HUDEP-2 (cell line): ENCODE measurements around the gene ARPC2.
"Not testable (repeated sequence)": the region's sequence is repeated elsewhere in the genome, so short reads cannot be mapped to it uniquely, and the experiment has no call there.

ENCODE experiments used
- DNase-seq, 76 experiments: peaks; one replicate each; lab custom pipeline; 2025; ENCODE audit not compliant: unreplicated experiment in 76 of 76; lab: John Stamatoyannopoulos, UW

ARPC2 gene

DNA sequence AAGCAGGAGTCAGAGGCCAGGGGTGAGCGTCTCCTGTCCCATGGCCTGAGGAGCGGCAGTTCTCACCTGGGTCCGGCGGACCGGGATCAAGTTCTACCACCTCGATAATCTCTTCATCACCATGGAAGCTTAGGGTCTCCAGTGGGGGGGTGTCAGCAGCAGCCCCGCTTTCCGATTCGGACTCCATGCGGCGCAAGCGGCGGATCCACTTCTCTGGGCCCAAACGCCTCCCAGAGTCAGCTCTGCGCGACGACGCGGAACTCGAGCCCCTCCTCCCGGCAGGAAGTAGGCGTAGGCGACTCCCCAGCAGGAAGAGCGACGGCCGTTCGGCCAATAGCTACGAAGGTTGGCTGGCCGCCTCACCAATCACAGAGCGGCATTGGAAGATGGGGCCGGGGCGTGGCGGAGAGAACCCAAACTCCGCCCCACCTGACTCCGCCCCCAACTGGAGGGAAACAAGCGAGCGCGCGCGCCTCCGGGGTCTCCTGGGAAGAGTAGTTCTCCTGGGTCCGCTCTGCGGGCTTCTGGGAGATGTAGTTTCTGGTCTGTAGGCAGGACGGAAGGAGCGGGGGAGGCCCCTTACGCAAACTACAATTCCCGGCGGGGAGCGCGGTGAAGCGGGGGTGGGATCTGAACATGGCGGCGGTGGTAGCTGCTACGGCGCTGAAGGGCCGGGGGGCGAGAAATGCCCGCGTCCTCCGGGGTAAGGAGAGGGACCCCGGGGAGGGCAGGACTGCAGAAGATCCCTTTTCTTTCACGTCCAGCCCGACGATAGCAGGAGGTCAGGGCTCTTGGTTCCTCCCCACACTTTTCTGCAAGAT, 53.1 kb downstream of the ARPC2 start, which contains the start of the genes AAMP and PNKD:
Gene AAMP, minus strand, starts transcription at position 238 of the 821 bp plus-strand sequence. Its CDS starts 51 bp downstream, at position 187.
Gene PNKD, plus strand, starts transcription at position 620 of the 821 bp plus-strand sequence. Its CDS starts 17 bp downstream, at position 637.
- peak in 75 of 76 experiments; percentile 90 to 100 (median 99) for DNase-seq

DNA sequence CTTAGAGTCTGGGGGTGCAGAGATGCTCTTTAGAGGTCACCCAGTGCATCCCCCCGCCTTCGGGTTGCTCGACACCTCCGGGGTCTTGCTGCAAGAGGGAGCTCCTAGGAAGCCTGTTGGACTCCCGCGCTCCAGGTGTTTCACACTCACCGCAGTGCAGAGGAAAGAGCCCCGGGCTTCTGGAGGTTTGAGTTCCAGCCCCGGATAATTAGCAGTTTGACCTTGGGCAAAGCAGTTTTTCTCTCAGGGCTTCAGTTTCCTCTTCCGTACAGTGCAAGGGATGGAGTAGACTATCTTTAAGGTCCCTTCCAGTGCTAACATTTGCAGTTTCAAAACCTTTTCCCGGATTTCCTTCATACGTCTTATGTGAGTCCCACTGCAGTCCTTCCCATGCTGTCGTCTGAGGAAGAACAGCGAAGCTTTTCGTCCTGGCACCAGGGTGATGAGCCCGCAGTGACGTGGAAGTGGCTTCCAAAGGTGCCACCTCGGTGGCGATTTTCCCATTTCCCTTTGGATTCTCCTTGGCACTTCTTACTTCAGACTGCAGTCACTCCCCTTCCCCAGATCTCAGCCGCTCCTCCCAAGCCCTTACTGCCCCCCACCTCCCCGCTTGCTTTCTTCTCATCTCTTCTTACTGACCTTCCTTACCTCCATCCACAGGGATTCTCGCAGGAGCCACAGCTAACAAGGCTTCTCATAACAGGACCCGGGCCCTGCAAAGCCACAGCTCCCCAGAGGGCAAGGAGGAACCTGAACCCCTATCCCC, 53.9 kb downstream of the ARPC2 start:
- peak in 2 of 76 experiments; percentile 29 to 33 for DNase-seq

DNA sequence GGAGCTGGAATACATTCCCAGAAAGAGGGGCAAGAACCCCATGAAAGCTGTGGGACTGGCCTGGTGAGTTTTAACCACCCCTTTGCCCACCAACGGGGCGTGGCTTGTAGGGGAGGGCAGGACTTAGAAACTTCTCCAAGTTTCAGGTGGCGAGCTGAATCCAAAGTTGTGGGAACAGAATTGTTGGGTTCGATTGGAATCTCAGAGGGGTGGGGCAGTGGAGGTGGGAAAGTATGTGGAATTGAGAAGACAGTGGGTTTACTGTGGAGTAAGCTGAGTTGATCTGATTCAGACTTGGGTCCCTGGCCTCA, 54.5 kb downstream of the ARPC2 start:
- DNase-seq = peak in 2 of 76 experiments; percentile 5 to 33

DNA sequence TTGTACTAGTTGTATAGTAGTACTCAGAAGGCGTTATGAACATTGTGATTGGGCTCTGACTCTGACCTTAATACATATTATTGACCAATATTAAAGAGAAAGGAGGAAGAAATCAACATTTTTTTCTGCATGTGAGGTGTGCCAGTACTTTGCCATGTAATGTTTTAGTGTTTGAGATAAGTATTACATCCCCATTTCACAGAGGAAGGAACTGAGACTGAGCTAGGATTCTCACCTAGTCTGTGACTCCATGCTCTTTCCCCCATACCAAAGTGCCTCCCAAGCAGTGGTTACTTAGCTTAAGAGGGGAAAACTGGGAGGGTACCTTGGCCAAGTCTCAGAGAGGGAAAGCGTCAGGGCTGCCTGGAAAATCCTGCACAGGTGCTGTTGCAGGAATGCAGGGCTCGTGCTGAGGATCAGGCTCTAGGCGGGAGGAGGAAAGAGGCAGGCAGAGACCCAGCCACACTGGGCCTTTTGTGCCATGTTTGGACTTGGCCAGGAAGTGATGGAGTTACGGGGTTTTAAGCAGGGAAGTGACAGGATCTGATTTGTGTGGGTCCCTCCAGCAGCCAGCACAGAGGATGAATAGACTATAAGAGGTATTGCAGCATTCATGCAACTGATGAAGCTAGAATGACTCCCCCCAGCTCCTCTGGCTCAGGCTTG, 55.0 kb downstream of the ARPC2 start:
- DNase-seq = no peak

DNA sequence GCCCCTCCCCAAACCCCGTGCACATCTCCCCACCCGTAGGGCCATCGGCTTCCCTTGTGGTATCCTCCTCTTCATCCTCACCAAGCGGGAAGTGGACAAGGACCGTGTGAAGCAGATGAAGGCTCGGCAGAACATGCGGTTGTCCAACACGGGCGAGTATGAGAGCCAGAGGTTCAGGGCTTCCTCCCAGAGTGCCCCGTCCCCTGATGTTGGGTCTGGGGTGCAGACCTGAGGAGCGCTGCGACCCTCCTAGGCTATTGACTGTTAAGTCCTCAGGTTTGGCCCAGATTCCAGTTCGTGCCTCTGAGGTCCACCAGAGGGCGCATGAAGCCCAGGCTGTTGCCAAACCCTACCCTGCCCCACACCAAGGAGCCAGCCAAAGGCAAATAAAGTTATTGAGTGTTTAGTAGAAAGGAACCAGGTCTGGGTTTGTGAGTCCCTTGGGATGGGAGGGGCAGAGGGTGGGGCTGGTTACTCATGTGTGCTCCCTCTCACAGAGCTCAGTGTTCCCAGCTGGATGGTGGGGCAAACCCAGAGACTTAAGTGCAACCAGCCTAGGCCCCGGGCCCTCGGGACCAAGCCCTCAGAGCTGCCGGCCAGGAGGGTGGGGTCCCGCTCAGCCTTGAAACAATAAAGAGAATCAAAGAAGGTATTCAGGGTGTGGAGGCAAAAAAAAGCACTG, 55.7 kb downstream of the ARPC2 start:
- DNase-seq = peak in 74 of 76 experiments; percentile 26 to 93 (median 78)

DNA sequence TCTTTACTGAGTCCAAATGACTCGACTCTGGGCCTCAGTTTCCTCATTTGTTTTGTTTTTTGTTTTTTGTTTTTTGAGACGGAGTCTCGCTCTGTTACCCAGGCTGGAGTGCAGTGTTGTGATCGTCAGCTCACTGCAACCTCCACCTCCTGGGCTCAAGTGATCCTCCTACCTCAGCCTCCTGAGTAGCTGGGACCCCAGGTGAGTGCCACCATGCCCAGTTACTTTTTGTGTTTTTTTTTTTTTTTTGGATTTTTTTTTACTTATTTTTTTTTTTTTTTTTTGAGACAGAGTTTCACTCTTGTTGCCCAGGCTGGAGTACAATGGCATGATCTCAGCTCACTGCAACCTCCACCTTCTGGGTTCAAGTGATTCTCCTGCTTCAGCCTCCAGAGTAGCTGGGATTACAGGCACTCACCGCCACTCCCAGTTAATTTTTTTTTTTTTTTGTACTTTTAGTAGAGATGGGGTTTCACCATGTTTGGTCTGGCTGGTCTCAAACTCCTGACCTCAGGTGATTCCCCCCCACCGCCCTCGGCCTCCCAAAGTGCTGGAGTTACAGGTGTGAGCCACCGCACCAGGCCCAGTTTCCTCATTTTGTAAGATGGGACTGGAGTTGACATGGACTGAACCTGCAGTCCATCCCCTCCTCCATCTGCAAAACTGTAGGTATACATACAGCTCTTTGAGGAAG, 56.4 kb downstream of the ARPC2 start:
- not testable (repeated sequence) for DNase-seq

DNA sequence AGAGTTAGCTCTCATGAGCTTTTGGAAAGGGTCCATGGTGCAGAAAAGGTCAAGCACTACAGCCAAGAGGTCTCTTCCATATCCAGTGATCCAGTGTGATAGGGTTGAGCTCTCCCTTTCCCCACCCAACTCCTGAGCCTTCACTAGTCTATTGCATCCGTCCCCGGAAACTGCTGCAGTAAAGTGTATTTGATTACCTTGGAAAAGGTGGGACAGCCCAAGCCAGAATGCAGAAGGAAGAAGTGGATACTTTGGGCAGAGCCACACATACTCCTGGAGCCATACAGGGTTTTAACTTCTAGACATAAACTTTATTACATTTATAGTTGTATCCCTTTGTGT, 56.9 kb downstream of the ARPC2 start:
- DNase-seq = no peak

DNA sequence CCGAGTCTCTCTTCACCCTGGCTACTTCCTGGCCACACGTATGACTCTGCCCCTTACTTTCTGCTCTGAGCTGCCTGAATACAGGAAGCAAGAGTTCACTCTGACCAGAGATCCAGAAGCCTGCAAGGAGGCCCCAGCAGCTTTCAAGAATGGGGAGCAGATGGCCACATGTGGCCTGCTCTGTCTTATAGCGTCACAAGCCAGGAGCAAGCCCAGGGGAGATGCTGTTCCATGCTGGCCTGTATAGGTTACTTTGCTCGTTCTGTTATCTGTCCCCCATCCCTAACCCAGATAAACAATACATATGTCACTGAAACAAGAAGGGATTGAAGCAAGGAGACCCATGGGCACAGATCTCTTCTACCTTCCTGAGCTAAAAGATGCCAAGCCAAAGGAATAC, 57.6 kb downstream of the ARPC2 start:
- no peak for DNase-seq

DNA sequence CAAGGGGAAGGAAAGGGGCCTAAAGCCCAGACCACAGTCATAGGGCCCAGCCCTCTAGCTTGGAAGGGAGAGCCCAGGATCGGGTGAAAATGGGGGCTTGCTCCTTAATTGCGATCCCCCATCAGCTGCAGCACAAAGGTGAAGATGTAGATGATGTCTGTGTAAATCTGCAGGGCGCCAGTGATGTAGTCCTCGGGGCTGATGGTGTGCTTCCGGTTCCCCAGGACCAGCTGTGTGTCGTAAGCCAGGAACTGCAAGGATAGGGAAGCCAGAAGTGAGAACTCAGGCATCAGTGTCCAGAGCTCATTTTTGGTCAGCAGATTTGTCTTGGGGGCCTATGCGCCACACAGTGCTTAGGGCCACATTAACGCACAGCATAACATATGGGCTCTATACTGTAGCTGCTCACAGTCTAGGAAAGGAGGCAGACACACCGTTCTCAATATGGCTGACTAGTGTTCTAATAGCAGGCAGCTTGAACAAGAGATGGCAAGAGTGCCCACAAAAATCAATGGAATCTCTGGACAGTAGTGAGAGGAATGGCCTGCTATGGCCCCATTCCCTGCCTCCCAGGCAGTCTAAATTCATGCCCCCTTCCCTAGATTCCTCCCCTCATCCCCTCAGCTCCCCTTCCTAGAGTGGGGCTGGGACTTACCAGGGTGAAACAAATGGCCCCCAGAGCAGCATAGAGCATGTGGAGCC, 58.5 kb downstream of the ARPC2 start:
- DNase-seq = no peak

DNA sequence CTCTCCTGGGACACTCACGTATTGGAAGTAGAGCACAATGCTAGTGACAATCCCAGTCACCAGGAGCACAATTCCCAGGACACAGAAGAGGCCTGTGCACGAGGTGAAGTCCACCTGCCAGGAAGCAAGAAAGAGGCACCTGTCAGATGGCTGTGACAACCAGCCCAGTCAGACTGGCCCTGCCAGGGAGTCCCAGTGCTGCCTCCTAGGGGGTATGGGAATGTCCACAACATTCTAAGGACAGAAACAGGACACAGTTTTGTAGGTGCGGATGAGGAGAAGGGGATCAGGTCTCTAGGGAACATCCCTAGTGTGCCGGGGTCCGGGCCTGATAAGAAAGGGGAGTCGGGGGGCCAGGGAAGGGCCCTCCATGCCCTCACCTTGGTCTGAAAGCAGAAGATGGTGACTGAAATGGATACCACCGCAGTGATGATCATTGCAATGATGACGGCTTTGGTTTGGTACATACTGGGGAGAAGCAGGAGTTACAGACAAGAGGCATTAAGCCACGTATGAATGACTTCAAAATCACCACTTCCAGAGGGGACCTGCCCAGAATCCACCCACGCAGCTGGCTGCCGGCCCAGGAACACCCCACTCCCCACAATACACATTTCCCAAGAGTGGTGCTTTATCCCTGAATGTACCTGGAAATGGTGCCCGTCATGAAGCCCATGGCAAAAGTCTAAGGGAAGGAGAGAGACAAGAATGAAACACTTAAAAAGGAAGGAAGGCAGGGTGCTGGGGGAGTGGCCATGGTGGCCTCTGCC, 60.2 kb downstream of the ARPC2 start:
- no peak for DNase-seq

DNA sequence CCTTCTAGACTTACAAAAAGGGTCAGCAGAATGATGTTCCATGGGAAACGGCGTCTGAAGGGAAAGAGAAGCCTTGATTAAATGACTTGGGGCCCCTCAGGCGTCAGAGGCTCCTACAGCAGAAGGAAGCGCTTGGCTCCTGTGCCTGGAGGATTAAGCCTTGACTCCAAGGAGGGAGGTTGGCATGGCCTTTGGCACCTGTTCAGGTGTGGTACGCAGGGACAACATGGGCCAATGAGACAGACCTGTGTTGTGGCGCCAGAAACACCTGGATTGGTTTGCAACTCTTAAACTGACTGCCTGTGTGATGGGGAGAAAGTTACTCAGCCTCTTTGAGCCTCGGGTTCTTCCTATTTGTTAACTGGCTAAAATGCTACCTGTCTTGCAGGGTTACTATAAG, 60.9 kb downstream of the ARPC2 start:
- no peak for DNase-seq

DNA sequence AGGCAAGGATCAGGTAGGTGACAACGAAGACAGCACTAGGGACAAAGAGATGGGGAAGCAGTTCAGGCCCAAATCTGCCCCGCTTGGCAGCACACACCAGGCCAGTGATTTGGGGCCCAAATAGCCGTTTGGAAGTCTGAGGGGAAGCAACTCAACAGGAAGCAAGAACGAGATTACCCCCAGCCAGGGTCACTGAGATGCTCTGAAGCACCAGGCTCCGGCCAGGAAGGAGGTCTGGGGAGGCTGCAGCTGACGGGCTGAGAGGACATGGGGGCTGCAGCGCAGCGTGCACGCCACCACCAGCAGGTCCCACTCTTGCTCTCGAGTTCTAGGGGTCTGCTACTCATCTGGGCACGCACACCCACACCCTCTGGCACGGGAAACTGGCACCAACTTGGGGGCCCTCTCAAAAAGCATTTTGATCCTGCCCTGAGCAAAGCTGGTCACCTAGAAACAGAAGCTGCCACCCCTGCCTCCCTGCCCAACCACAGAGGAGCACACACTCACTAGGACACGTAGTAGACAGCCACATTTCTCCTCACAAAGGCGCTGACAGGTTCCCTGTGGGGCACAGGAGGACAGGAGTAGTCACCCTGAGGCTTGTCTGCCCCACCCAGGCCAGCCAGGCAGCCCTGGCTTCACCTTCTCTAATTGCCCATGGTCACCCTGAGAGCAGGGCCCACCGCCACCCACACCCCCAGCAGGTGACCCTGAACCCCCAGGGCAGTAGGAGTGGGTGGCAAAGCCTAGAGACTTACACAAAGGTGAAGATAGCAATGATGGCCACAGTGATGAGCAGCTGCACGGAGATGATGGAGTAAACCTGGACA, 61.8 kb downstream of the ARPC2 start:
- DNase-seq = no peak

DNA sequence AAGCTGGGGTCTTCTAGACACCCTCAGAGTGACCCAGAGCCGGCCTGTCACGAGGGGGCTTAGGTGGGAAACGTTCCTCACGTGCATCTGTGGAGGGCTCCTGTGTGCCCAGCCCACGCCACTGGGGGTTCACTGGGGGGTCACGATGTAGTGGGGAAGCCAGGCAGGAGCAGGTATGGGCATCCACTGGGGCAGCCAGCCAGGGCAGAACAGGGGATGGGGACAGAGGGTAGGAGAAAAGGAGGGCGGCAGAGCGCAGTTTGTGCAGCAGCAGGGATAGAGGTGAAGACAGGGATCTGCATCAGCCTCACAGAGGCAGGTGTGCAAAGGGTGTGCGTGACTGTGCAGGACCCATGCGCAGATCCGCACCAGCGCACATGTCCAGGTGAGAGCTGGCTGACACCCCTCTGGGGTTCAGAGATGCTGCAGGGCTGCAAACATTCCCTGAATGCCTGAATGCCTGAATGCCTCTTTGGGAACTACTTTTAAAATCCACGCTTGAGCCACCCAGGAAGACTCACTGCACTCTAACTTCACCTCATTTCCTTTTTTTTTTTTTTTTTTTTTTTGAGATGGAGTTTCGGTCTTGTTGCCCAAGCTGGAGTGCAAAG, 63.4 kb downstream of the ARPC2 start:
- no peak for DNase-seq

DNA sequence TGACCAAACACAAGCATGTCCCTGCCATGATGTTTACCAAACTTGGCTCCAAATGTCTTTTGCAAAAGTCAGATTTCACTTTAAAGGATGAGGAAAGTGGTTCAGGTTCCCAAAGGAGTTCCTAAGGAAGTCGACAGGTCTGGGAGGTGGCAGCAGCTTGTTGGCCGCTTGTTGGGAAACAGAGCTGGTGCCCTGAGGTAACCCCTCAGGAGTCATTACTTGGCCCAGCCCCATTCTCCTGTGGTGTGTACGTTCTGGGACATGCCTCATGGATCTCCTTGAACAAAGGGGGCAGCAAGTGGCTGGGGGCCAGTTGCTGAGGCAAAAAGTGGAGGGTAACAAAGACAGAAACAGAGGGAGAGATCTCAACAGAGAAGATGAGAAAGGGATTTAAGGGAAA, 64.5 kb downstream of the ARPC2 start:
- no peak for DNase-seq

DNA sequence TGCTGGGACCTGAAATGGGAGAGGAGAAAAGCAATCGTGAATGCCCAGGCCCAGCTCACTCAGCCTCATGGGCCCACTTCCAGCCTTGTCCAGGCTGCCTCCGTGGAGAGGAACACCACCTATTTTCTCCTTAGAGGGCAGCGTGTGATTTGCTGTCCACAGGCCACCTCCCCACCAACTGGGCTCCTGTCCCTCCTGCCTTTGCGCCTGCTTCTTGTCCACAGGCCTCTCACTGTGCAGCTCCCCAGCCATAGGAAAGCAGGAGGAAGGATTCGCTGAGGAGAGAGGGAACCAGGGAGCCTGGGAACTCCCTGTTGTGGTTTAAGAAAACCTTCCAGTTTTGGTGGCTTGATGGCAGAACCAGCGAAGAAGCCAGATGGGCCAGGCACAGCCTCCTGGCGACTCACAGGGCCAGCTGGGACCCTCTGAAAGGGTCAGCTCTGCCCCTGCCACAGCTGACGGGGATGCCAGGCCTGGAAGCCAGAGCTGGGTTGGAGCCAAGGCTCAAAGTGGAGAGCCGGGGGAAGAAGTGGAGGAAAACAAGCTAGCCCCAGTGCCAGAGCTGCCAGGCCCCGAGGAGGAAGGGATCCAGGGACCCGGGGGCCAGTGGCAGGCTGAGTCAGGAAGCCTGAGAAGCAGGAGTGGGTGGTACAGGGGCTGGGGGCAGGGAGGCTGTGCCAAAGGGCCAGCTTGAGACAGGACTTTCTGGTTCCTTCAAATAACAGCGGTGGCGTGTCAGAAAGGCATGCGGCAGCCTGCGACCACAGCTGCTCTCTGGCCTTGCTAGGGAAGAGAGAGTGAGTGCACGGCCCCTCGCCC, 65.4 kb downstream of the ARPC2 start:
- DNase-seq = no peak

DNA sequence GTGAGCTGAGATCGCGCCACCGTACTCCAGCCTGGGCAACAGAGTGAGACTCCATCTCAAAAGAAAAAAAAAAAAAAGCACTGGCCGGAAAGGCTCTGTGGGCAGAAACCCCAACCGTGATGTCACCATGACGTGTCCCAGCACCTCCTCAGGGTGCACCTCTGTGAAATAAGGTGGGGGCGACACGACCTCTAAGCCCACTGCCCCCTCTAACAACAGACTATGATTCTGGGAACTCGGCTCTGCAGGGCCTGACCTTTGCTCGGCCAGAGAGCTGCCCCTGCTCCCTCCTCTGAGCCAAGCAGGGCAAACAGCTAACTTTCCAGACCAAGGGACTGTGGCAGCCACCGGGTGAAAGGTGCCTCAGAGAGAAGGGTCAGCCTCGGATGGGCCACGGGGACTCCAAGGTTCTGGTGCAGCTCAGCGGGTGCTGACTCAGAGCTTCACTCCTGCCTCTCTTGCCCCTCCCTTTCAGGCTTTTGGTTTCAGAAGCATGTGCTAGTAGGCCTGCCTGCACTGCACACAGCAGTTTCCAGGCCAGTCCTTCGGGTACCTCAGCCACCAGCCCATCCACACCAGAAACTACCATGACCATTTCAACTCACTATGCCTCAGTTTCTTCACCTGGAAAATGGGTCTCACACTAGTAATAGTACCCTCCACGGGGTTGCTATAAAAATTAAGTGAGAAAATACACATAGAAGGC, 67.3 kb downstream of the ARPC2 start:
- DNase-seq = peak in 69 of 76 experiments; percentile 12 to 80 (median 54)
